Right ventricle myocardium superior (tissue), 1 donor: ENCODE results near the gene KY. TPM values are rescaled to one million over a fixed set of nuclear protein-coding genes. Genes with fewer than 3 reads are reported as not detected.

Experiments
- ATAC-seq: fragments of 200-7000 bp; cut with Tn5 transposase; one replicate; pipeline ENCODE4 v1.9.1; 2020; ENCODE audit warnings: mild to moderate bottlenecking; ENCODE audit not compliant: poor library complexity
- DNase-seq: peaks from one replicate; pipeline ENCODE4 v3.0.0-alpha.2; 2020
- intact Hi-C: fragments of 100-400 bp; cut with DNase I; formaldehyde crosslinking; loops from one replicate; pipeline ENCODE4 v1.11.2; 2022
- total RNA-seq: library from RNA; stranded (reverse); fragmentation: NEBNext Ultra II Directional; extraction: Animal tissue kit (Norgen Biotek cat#: 25700); gene quantifications from one replicate; pipeline ENCODE4 v1.2.1, GENCODE V29; 2021
- donor health status: DM: no; HTN: yes; CAD: no; lungs with severe emphysema.

Gene KY
- total RNA-seq, 1 donor from 2014 or later: 13.7 TPM

DNA sequence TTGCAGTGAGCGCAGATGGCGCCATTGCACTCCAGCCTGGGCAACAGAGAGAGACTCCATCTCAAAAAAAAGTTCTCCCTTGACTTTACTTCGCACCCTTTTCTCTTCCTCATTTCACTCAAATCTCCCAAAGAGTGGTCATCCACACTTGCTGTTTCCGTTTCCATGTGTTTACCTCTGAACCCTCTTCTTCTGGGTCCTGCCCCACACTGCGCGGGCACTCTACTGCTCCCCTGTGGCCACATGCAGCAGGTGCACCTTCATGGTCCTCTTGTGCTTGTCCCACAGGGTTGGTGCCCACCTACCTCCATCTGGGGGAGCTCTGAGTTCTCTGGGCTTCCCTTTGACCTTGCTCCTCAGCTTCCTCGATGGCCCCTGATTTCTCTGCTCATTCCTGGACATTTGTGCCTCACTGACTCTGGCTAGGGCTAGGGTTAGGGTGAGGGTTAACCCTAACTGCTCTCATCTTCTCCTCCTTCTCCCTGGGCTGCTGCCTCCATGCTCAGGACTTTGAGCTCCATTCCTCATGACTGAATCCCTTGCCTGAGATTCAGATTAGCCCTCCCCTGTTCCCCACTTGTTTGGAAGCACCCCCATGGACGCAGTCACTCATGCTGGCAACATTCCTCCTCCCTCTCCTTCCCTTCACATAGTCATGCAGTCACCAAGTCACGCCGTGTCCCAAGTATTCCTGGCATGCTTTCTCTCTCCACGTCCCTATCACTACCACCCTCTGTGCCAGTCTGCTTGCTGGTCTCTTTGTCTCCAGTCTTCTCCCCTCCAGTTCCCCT lies 26.6 kb upstream of the KY start:
- DNase-seq (peak; percentile 50), ATAC-seq (peak; percentile 90)
- intact Hi-C loops: no loop called here

DNA sequence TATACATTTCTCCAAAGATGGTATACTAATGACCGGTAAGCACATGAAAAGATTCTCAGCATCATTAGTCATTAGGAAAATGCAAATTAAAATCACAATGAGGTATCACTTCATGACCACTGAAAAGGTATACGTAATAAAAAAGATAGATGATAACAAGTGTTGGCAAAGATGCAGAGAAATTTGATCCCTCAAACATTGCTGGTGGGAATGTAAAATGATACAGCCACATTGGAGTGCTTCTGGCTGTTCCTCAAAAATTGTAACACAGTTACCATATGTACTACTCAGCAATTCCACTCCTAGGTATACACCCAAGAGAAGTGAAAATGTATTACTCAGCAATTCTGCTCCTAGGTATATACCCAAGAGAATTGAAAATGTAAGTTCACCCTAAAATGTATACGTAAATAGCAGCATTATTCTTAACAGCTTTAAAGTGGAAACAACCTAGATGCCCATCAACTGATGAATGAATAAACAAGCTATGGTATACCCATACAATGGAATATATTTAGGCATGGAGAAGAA lies 25.0 kb upstream of the KY start:
- DNase-seq: no peak
- intact Hi-C loops: no loop called here
- no peak for ATAC-seq

DNA sequence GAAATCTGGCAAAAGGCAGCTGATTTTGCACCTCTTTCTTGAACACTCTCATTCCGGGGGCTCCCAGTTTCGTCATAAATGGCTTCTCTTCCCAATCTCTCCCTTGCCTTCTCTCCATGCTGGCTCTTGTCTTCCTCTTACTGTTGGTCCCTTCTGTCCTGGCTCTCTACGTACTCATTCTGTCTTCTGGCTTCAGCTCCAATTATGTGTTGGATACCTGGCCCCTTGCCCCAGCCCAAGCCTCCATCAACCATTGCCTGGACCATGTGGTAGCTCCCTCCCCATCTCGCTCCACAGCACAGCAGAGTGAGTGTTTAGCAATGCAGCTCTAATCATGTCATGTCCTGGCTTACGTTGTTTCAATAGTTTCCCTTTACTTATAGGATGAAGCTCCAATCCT lies 21.7 kb upstream of the KY start:
- no peak for ATAC-seq
- intact Hi-C loops: no loop called here
- no peak for DNase-seq

GRCh38 chr3:134667956-134668355 lies 17.1 kb upstream of the KY start:
- intact Hi-C loops: no loop called here
- no peak for ATAC-seq
- DNase-seq: no peak

GRCh38 chr3:134667406-134667805 lies 16.6 kb upstream of the KY start:
- ATAC-seq (no peak), DNase-seq (no peak)
- intact Hi-C loops: no loop called here

- intact Hi-C loops: no loop called here
- DNase-seq: no peak
- no peak for ATAC-seq
Measured at GRCh38 chr3:134666885-134667284, 16.1 kb upstream of the KY start.

- intact Hi-C loops: no loop called here
- peak; percentile 36 for ATAC-seq
- DNase-seq: no peak
Measured at GRCh38 chr3:134666466-134666865, 15.6 kb upstream of the KY start.

- ATAC-seq (no peak), DNase-seq (no peak)
- intact Hi-C loops: no loop called here
Measured at GRCh38 chr3:134666052-134666451, 15.2 kb upstream of the KY start.

- DNase-seq (peak; percentile 76), ATAC-seq (peak; percentile 86)
- intact Hi-C loops: no loop called here
Measured at GRCh38 chr3:134665243-134665642, 14.4 kb upstream of the KY start.

GRCh38 chr3:134663721-134664456 lies 13.1 kb upstream of the KY start:
- intact Hi-C loops: loop anchor here (5.0 kb wide), 1 partner anchor 88 kb away; no protein-coding TSS in a partner anchor
- ATAC-seq: peak; percentile 18
- no peak for DNase-seq

DNA sequence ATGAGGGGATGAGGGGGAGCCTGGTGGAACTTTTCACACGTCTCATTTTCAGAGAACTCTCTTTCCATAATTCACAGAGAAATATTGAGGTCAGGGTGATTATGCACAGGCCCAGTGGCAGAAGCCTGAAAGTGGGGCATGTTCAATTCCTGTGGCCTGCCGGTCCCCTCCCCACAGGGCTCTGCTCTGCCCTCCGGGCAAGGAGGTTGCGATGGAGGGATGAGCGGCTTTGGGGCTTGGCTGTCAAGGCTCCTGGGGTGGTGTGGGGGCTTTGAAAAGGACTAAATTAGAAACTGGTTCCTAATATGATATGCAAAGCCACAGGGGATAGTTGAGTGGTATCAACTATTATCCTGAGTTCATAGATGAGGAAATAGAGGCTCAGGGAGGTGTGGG lies 9.2 kb upstream of the KY start:
- ATAC-seq (peak; percentile 7), DNase-seq (no peak)
- intact Hi-C loops: loop anchor here (5.0 kb wide), 1 partner anchor 92 kb away; no protein-coding TSS in a partner anchor

- peak; percentile 62 for DNase-seq
- ATAC-seq: peak; percentile 90
- intact Hi-C loops: loop anchor here (5.0 kb wide), 1 partner anchor 93 kb away; no protein-coding TSS in a partner anchor
Measured at GRCh38 chr3:134659391-134660045, 8.7 kb upstream of the KY start.

DNA sequence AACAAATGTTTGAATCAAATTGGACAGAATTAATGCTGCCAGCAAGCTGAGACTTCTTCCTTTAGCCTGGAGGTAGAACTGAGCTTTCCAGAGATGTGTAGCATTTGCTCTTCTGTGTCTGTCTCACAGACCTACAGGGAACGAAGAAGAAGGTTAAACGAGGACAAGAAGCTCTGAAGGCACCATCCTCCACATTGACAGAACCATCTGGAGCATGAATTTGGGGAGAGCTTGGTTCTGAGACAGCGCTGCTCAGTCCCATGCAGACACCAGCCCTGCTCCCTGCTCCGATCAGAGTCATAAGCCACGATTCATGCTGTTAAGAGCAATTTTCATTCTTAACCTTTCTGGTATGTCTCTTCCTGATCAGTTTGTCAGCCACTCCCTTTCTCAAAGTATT lies 7.7 kb upstream of the KY start:
- intact Hi-C loops: no loop called here
- DNase-seq (no peak), ATAC-seq (no peak)

GRCh38 chr3:134656211-134656800 lies 5.5 kb upstream of the KY start:
- ATAC-seq (no peak), DNase-seq (no peak)
- intact Hi-C loops: no loop called here

- no peak for DNase-seq
- intact Hi-C loops: no loop called here
Measured at GRCh38 chr3:134655706-134656105, 4.9 kb upstream of the KY start.

DNA sequence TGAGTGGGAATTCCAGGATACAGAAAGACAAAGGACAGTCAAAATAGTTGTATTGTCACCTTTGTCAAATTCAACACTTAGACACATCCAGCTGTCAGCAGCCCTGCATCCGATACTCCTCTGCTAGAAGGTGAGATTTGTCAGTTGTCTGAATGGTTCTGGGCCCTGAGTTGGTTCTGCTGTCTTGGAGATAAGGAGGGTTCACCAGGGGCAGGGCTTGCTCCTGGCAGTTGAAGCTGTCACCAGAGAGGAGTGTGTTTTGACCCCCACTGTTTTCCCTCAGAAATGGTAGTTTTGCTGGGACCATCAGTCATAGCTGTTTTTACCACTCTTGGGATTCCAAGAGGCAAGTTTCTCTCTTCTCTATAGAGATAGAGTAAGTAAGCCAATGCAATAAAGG lies 3.2 kb upstream of the KY start:
- ATAC-seq (no peak), DNase-seq (no peak)
- intact Hi-C loops: no loop called here

More at GRCh38 chr3:134655706-134656105, 4.9 kb upstream of the KY start:
- ATAC-seq: no peak

DNA sequence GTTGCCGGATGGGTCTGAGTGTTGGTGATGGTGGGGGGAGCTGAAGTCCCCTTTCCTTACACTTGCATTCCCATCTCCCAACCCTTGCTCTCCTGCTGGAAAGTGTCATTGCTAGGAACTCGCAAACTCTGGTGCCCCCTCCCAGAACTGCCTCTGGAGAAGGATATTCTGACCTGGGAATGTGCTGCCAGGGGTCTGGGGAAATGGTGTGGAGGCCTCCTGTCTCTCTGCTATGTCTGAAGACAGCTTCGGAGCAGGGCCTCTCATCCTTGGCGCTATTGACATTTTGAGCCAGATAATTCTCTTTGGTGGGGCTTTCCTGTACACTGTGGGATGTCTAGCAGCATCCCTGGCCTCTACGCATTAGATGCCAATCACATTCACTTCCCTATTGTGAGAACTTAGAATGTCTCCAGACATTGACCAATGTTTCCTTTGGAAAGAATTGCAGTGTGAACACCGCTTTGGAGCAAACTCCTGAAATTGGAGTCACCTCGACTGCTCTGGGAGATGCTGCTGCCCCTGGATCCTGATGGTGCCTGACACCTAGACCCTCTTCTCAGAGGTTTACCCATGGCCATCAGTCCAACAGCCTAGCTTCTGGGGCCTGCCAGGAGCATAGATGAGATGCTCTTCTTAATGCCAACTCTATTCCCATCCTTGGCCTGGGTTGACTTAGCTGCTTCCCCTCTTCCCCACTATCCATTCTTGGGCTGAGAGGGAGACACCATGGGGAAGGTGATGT lies 2.2 kb upstream of the KY start:
- ATAC-seq: no peak
- no peak for DNase-seq
- intact Hi-C loops: no loop called here

- DNase-seq (no peak), ATAC-seq (no peak)
- intact Hi-C loops: no loop called here
Measured at GRCh38 chr3:134652409-134652831, 1.6 kb upstream of the KY start.
